Liver (tissue), 9 donors: ENCODE measurements around the gene ZNF831. TPM values are rescaled to one million over a fixed set of nuclear protein-coding genes. Genes with fewer than 3 reads are reported as not detected.

Source experiments
- DNase-seq: peaks from one replicate; pipeline ENCODE4 v3.0.0-alpha.2; 2017; ENCODE audit warnings: low spot score
- H3K27ac ChIP-seq, 2 donors: one replicate each; pipeline ENCODE4 v1.7.0; 2013; ENCODE audit warnings: inconsistent platforms in 2 of 2, low read length in 2 of 2, control low read depth in 1 of 2, low read depth in 1 of 2, mild to moderate bottlenecking in 1 of 2
- H3K27me3 ChIP-seq, 4 donors: one replicate each; pipeline versions ENCODE4 v1.6.1 to v1.7.0; 2013; ENCODE audit warnings: low read length in 3 of 4, inconsistent platforms in 1 of 4, mild to moderate bottlenecking in 1 of 4, moderate library complexity in 1 of 4; ENCODE audit not compliant: control insufficient read depth in 4 of 4, insufficient read depth in 4 of 4
- H3K36me3 ChIP-seq, 4 donors: one replicate each; pipeline versions ENCODE4 v1.6.1 to v1.7.0; 2013; ENCODE audit warnings: low read length in 3 of 4, mild to moderate bottlenecking in 3 of 4, low read depth in 1 of 4, moderate library complexity in 1 of 4; ENCODE audit not compliant: control insufficient read depth in 4 of 4, insufficient read depth in 3 of 4
- H3K4me1 ChIP-seq, 4 donors: one replicate each; pipeline versions ENCODE4 v1.6.1 to v1.7.0; 2013; ENCODE audit warnings: low read length in 3 of 4, mild to moderate bottlenecking in 3 of 4, moderate library complexity in 1 of 4; ENCODE audit not compliant: control insufficient read depth in 4 of 4, insufficient read depth in 4 of 4
- H3K4me3 ChIP-seq, 3 donors: one replicate each; pipeline versions ENCODE4 v1.6.1 to v1.7.0; 2013; ENCODE audit warnings: low read length in 3 of 3, control low read depth in 1 of 3, low read depth in 1 of 3, mild to moderate bottlenecking in 1 of 3
- H3K9ac ChIP-seq, 2 donors: one replicate each; pipeline ENCODE4 v1.7.0; 2013; ENCODE audit warnings: low read length in 2 of 2, mild to moderate bottlenecking in 2 of 2, moderate library complexity in 2 of 2, control low read depth in 1 of 2, low read depth in 1 of 2
- H3K9me3 ChIP-seq, 4 donors: one replicate each; pipeline versions ENCODE4 v1.6.1 to v1.7.0; 2013; ENCODE audit warnings: low read length in 3 of 4; ENCODE audit not compliant: control insufficient read depth in 4 of 4
- ATF3 ChIP-seq: IDR thresholded peaks from 2 replicates; pipeline ENCODE4 v1.6.1; 2016; ENCODE audit warnings: antibody characterized with exemption
- CTCF ChIP-seq: fragments of 150-350 bp; IDR thresholded peaks from 2 replicates; pipeline ENCODE4 v1.5.1; 2017; ENCODE audit warnings: improper control_type of control experiment, low read depth, low read length; ENCODE audit not compliant: missing input control
- FOXA1 ChIP-seq: IDR thresholded peaks from 2 replicates; pipeline ENCODE4 v1.6.1; 2016; ENCODE audit warnings: antibody characterized with exemption
- FOXA2 ChIP-seq: IDR thresholded peaks from 2 replicates; pipeline ENCODE4 v1.6.1; 2016; ENCODE audit warnings: antibody characterized with exemption
- GABPA ChIP-seq, 2 donors: IDR thresholded peaks in 1 of 2; conservative IDR thresholded peaks in 1 of 2; 2 replicates each; pipeline ENCODE4 v1.6.1; 2016; ENCODE audit warnings: antibody characterized with exemption in 2 of 2, mild to moderate bottlenecking in 1 of 2, moderate library complexity in 1 of 2
- HNF4A ChIP-seq, 2 donors: conservative IDR thresholded peaks; 2 replicates each; pipeline ENCODE4 v1.6.1; 2016; ENCODE audit warnings: antibody characterized with exemption in 2 of 2, mild to moderate bottlenecking in 2 of 2
- HNF4G ChIP-seq: IDR thresholded peaks from 2 replicates; pipeline ENCODE4 v1.6.1; 2016; ENCODE audit warnings: antibody characterized with exemption
- JUND ChIP-seq, 2 donors: IDR thresholded peaks; 2 replicates each; pipeline ENCODE4 v1.6.1; 2016; ENCODE audit warnings: antibody characterized with exemption in 2 of 2
- MAX ChIP-seq: IDR thresholded peaks from 2 replicates; pipeline ENCODE4 v1.6.1; 2016; ENCODE audit warnings: antibody characterized with exemption
- NR2F2 ChIP-seq: IDR thresholded peaks from 2 replicates; pipeline ENCODE4 v1.6.1; 2016; ENCODE audit warnings: antibody characterized with exemption
- RAD21 ChIP-seq, 2 donors: IDR thresholded peaks; 2 replicates each; pipeline ENCODE4 v1.6.1; 2016; ENCODE audit warnings: antibody characterized with exemption in 2 of 2, mild to moderate bottlenecking in 2 of 2
- REST ChIP-seq: IDR thresholded peaks from 2 replicates; pipeline ENCODE4 v1.6.1; 2016; ENCODE audit warnings: antibody characterized with exemption, mild to moderate bottlenecking
- RXRA ChIP-seq, 2 donors: IDR thresholded peaks; 2 replicates each; pipeline ENCODE4 v1.6.1; 2017 to 2018; ENCODE audit warnings: antibody characterized with exemption in 2 of 2, mild to moderate bottlenecking in 1 of 2
- SP1 ChIP-seq: IDR thresholded peaks from 2 replicates; pipeline ENCODE4 v1.6.1; 2018; ENCODE audit warnings: antibody characterized with exemption, mild to moderate bottlenecking
- TAF1 ChIP-seq: conservative IDR thresholded peaks from 2 replicates; pipeline ENCODE4 v1.6.1; 2016; ENCODE audit warnings: antibody characterized with exemption, mild to moderate bottlenecking
- YY1 ChIP-seq: IDR thresholded peaks from 2 replicates; pipeline ENCODE4 v1.6.1; 2016; ENCODE audit warnings: antibody characterized with exemption, mild to moderate bottlenecking
- ZBTB33 ChIP-seq: IDR thresholded peaks from 2 replicates; pipeline ENCODE4 v1.6.1; 2016; ENCODE audit warnings: antibody characterized with exemption
- WGBS: extraction: QIAGEN DNeasy Blood & Tissue Kit; methylation state at CpG from one replicate; pipeline ENCODE4 v1.1.7; 2013; 5-methylcytosine and 5-hydroxymethylcytosine counted together
- polyA plus RNA-seq, 2 donors: library from polyadenylated mRNA; stranded (reverse) in 1 of 2; unstranded in 1 of 2; fragments of 200-250 nt in 1 of 2; fragments of >200 nt in 1 of 2; fragmentation: Nextera tagmentation in 1 of 2; extraction: Ambion mirVana in 1 of 2; gene quantifications; one replicate each; pipeline versions ENCODE4 v1.2.1 to v1.2.3, GENCODE V29; 2013 to 2015
- total RNA-seq, 2 donors: library from RNA; depleted of rRNA; stranded (reverse); fragments of >200 nt; gene quantifications; one replicate each; pipeline ENCODE4 v1.2.3, GENCODE V29; 2014
- donor health status: healthy.
- donor health status: healthy.
- donor health status: healthy.
- donor health status: healthy.
- donor health status: healthy.

The ZNF831 gene
- total and polyA plus RNA-seq, 4 donors, result 0.06 to 0.75 (median 0.13) TPM

GRCh38 chr20:59301343-59302007 is 137.9 kb downstream of the ZNF831 start:
- H3K27ac ChIP-seq, result no peak overlapping the region
- no peak overlapping the region for H3K4me3 ChIP-seq
- 75% methylated on average over 17 of the region's 17 CpGs for WGBS
- H3K9me3 ChIP-seq, result no peaks in the 10 kb centered on the region
- H3K36me3 ChIP-seq, result no peaks in the 10 kb centered on the region
- H3K4me1 ChIP-seq, result no peaks in the 10 kb centered on the region
- peaks cover 0 to 12% (median 7%) of the 10 kb centered on the region in 4 donors for H3K27me3 ChIP-seq
- H3K9ac ChIP-seq, result no peak overlapping the region
- TF ChIP-seq SP1 (no peak), GABPA (IDR thresholded peaks at IDR 0.05 in 1 of 2, conservative IDR thresholded peaks at IDR 0.05 in 1 of 2) (no peak), FOXA2 (no peak), TAF1 (no peak), RAD21 (IDR thresholded peaks at IDR 0.05) (no peak), CTCF (no peak), JUND (IDR thresholded peaks at IDR 0.05) (no peak), MAX (no peak), HNF4G (no peak), YY1 (no peak), FOXA1 (no peak)
- no peak for DNase-seq

GRCh38 chr20:59305908-59306655 is 142.5 kb downstream of the ZNF831 start:
- DNase-seq, result no peak
- Histone ChIP-seq H3K27me3 (peaks cover 0 to 10% (median 7%) of the 10 kb centered on the region in 4 donors), H3K9ac (no peak overlapping the region), H3K9me3 (no peaks in the 10 kb centered on the region), H3K4me3 (no peak overlapping the region), H3K36me3 (no peaks in the 10 kb centered on the region), H3K4me1 (no peaks in the 10 kb centered on the region), H3K27ac (no peak overlapping the region)
- TF ChIP-seq NR2F2, result no peak
- TF ChIP-seq CTCF, result no peak
- no peak for TF ChIP-seq FOXA2
- TF ChIP-seq HNF4G, result no peak
- no peak for TF ChIP-seq TAF1
- no peak for TF ChIP-seq JUND (IDR thresholded peaks at IDR 0.05)
- TF ChIP-seq GABPA (IDR thresholded peaks at IDR 0.05 in 1 of 2, conservative IDR thresholded peaks at IDR 0.05 in 1 of 2), result no peak
- TF ChIP-seq RXRA (IDR thresholded peaks at IDR 0.05), result no peak
- TF ChIP-seq FOXA1, result no peak
- no peak for TF ChIP-seq YY1
- TF ChIP-seq MAX, result no peak
- no peak for TF ChIP-seq REST
- TF ChIP-seq RAD21 (IDR thresholded peaks at IDR 0.05), result no peak
- TF ChIP-seq ATF3, result no peak
- TF ChIP-seq HNF4A (conservative IDR thresholded peaks at IDR 0.05), result no peak
- TF ChIP-seq ZBTB33, result no peak
- TF ChIP-seq SP1, result no peak
- 87% methylated on average over 7 of the region's 7 CpGs for WGBS
